GM18951 (cell line): ENCODE measurements around the gene GATB.
"Not testable (repeated sequence)": the region's sequence is repeated elsewhere in the genome, so short reads cannot be mapped to it uniquely, and the experiment has no call there.

Source experiments
- POLR2A ChIP-seq: IDR thresholded peaks from 4 replicates; pipeline ENCODE4 v1.6.1; 2011; ENCODE audit warnings: mild to moderate bottlenecking; ENCODE audit not compliant: insufficient read length, insufficient read depth; ENCODE audit errors: extremely low read depth
- in situ Hi-C: fragments of 300-500 bp; cut with MboI; formaldehyde crosslinking; loops from one replicate; pipeline ENCODE4 v1.12.0; 2022; ENCODE audit warnings: low sequenced_read_pairs, mixed read lengths, inconsistent platforms; ENCODE audit not compliant: unreplicated experiment

The GATB gene

GRCh38 chr4:151774324-151774723 is 13.5 kb upstream of the GATB start:
- in situ Hi-C loops: no loop called here
- no peak for TF ChIP-seq POLR2A

GRCh38 chr4:151772274-151772673 is 11.5 kb upstream of the GATB start:
- no peak for TF ChIP-seq POLR2A
- in situ Hi-C loops: no loop called here

GRCh38 chr4:151771664-151772063 is 10.9 kb upstream of the GATB start:
- no peak for TF ChIP-seq POLR2A
- in situ Hi-C loops: no loop called here

GRCh38 chr4:151770154-151770553 is 9.3 kb upstream of the GATB start:
- in situ Hi-C loops: no loop called here
- TF ChIP-seq POLR2A: no peak

- no peak for TF ChIP-seq POLR2A
Observed at GRCh38 chr4:151768835-151769234, 8.0 kb upstream of the GATB start.

GRCh38 chr4:151766691-151767090 is 5.9 kb upstream of the GATB start:
- in situ Hi-C loops: no loop called here
- TF ChIP-seq POLR2A: no peak

More at GRCh38 chr4:151768835-151769234, 8.0 kb upstream of the GATB start:
- in situ Hi-C loops: no loop called here

GRCh38 chr4:151760002-151760401 is 805 bp downstream of the GATB start:
- TF ChIP-seq POLR2A: no peak
- in situ Hi-C loops: no loop called here

- in situ Hi-C loops: no loop called here
- TF ChIP-seq POLR2A: no peak
Observed at GRCh38 chr4:151753056-151753455, 7.8 kb downstream of the GATB start.

GRCh38 chr4:151750156-151750555 is 10.7 kb downstream of the GATB start:
- TF ChIP-seq POLR2A: no peak

GRCh38 chr4:151745481-151746231 is 15.2 kb downstream of the GATB start:
- in situ Hi-C loops: no loop called here
- TF ChIP-seq POLR2A: no peak

More at GRCh38 chr4:151750156-151750555, 10.7 kb downstream of the GATB start:
- in situ Hi-C loops: no loop called here

- in situ Hi-C loops: no loop called here
- no peak for TF ChIP-seq POLR2A
Observed at GRCh38 chr4:151744614-151745013, 16.2 kb downstream of the GATB start.

GRCh38 chr4:151743894-151744293 is 16.9 kb downstream of the GATB start:
- no peak for TF ChIP-seq POLR2A
- in situ Hi-C loops: no loop called here

- no peak for TF ChIP-seq POLR2A
- in situ Hi-C loops: no loop called here
Observed at GRCh38 chr4:151743128-151743854, 17.5 kb downstream of the GATB start.

- no peak for TF ChIP-seq POLR2A
- in situ Hi-C loops: no loop called here
Observed at GRCh38 chr4:151738720-151739517, 21.9 kb downstream of the GATB start.

GRCh38 chr4:151736852-151737251 is 24.0 kb downstream of the GATB start:
- in situ Hi-C loops: not testable (repeated sequence)
